ENCODE data around the gene ZP2.

GRCh38 chr16:21197621-21198020, 13.8 kb downstream of the ZP2 start:
- TF ChIP-seq CTCF (IDR thresholded peaks at IDR 0.05) (no peak), POLR2A (IDR thresholded peaks at IDR 0.05) (no peak)

All from testis (tissue), 2 donors.